Measurements from ENCODE around the gene DDX19B.
A peak's percentile ranks its signal among the peaks of the same experiment; 100 is the strongest.

The DDX19B gene

GRCh38 chr16:70364399-70364798 is 65.4 kb downstream of the DDX19B start:
- DNase-seq: no peak

DNA sequence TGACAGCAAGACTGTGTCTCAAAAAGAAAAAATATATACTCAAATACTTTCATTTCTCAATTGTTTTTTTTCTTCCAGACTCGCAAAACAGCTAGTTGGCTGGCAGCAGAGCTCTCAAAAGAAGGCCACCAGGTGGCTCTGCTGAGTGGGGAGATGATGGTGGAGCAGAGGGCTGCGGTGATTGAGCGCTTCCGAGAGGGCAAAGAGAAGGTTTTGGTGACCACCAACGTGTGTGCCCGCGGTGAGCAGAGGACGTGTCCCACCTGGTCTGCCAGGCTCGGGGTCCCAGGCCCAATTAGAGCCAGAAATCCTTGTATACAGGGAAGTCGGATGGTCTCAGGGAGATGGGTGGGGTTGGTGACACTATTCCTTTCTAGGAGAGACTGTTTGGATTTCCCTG is 71.2 kb downstream of the DDX19B start:
- peak; percentile 10 for DNase-seq

DNA sequence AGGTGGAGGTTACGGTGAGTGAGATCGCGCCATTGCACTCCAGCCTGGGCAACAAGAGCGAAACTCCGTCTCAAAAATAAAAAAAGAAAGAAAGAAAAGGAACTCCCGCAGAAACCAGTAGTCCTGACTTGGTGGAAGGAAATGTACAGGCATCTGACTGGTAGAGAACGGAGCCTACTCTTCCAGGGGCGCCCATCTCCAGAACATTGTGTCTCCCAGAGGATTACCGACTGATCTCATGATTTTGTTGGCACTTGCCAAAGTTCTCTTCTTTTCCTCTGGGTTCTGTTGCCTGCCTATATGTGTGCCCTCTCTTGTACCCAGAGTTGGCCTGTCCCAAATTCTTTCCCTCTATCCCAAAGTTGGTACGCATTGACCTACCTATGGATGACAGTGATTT is 71.9 kb downstream of the DDX19B start:
- DNase-seq: no peak

- DNase-seq: no peak
Observed at GRCh38 chr16:70372921-70373728, 74.1 kb downstream of the DDX19B start.

DNA sequence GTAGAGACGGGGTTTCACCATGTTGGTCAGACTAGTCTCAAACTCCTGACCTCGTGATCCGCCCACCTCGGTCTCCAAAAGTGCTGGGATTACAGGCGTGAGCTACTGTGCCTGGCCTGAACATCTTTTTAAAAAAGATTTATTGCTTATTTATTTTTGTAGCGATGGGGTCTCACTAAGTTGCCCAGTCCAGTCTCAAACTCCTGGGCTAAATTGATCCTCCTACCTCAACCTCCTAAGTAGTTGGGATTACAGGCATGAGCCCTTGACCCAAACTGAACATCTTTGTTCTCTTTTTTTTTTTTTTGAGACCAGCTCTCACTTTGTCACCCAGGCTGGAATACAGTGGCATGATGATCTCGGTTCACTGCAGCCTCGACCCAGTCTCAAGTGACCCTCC is 75.2 kb downstream of the DDX19B start:
- DNase-seq: no peak

DNA sequence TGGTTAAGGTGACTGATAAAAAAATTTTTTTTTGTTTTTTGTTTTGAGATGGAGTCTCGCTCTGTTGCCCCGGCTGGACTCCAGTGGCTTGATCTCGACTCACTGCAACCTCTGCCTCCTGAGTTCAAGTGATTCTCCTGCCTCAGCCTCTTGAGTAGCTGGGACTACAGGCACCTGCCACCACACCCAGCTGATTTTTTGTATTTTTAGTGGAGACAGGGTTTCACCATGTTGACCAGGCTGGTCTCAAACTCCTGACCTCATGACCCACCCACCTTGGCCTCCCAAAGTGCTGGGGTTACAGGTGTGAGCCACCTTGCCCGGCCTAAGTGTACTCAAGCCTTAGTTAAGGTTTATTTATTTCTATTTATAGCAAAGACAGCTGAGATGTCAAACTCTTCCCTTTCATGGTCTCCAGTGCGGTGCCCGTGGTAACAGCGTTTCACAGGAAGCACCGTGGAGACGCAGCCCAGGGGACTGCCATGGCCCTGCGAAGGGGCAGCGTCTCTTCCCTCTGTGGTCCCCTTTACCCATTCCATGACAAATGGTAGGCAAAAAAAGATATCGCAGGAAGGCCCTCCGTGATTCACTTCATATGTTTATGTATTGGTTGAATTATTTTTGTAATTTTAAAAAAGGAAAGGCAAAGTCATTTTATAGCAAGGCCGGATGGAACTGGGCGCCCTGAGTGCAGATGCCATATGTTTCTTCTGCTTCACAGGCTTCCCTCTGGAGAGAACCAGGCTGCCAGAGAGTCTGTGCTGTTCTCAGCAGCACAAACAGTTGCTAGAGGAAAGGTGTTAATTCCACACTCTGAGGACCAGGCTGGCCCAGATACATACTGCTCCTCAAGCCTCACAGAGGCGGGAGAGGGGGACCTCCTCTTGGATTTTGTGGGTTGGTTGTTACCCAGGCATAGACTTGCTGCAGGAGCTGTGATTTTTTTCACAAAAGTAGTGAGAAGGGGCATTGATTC is 76.9 kb downstream of the DDX19B start:
- DNase-seq: no peak

DNA sequence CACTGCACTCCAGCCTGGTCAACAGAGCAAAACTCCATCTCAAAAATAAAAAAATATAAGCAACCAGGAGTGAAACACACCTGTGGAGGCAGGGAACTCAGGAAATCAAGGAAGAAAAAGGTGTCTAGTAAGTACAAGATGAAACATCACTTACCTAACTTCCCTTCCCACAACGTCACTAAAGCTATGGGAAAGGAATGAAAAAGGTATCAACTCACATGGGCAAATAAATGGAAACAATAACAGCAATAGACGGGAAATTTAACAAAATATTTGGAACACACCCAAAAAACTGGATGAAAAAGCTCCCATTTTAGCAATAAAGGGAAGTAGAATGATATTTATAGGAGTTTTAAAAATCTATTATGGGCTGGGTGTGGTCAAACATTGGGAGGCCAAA is 78.8 kb downstream of the DDX19B start:
- peak; percentile 7 for DNase-seq

- no peak for DNase-seq
Observed at GRCh38 chr16:70378869-70379493, 80.0 kb downstream of the DDX19B start.

DNA sequence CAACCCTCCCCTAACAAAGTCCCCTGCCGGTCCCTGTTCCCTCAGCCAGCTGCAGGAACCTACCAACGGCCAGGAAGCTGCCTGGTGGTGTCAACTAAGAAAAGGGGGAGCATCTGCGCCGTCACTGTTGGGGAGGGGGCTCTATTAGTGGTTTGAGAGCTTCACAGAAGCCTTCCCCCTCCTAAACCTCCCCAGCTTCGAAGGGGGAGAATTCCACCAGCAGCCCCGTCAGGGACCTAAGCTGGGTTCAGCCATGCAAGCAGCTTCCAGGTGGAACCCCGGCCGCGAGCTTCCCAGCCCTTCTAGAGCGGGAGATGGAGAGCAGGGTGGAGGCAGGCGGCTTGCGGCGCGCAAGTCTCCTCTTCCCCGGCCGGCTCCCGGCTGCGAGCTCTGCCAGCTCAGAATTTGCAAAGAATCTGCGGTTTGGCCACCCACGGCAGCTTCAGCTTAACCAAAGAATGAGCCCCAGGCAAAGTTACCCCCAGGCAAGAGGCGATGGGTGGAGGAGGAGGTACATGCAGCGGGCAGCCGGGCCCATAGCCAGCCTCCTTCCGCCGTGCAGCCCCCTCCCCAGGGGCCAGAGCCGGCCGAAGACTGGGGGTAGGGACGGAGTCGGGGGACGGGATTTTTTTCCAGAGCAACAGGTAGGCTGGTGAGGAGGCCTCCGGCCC is 81.4 kb downstream of the DDX19B start:
- DNase-seq: peak; percentile 46

- peak; percentile 97 for DNase-seq
Observed at GRCh38 chr16:70380919-70381603, 82.1 kb downstream of the DDX19B start.

DNA sequence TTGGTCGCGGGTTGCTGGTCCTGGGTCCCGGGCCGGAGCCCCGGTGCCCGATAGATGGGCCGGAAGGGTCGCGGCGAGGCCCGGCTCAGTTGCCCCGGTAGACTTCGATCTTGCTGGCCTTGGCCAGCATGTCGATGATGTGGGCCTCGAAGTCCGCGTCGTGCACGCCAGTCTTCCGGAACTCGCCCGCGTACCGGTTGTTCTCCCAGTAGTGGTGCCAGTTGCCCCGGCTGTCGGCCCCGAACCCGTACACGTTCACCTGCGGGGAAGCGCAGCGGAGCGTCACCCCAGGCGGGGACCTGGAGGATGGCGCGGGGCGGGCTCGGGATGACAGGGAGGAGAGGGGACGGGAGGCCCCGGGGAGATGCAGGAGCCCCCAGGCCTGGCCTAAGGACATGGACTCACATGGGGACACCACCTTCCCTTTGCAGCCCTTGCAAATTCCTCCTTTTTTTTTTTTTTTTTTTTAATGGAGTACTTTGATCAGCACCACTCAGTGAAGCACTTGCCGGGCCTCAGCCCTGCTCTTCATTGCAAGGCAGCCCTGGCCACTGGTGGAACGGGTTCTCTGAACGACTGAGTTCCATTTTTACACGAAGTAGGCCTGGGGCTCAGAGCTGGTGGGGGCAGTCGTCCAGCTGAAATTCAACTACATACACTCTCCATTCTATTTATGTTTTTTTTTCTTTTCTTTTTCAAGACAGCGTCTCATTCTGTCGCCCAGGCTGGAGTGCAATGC is 82.8 kb downstream of the DDX19B start:
- no peak for DNase-seq

DNA sequence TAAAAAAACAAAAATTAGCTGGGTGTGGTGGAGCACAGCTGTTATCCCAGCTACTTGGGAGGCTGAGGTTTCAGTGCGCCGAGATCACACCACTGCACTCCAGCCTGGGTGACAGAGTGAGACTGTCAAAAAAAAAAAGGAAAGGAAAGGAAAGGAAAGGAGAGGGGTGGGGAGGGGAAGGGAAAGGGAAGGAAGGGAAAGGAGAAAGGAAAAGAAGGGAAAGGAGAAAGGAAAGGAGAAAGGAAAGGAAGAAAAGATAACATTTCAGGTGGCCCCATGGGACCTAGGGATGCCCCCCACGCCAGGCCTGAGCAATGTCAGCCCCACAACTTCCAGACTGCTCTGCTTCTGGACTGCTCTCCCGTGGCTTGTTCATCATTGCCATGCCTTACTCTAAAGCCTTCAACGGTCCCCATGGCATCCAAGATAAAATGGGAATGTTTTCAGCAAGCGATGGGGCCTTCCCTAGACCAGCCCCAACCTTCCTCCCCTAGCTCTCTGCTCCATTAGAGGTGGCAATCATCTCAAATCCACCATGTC is 84.5 kb downstream of the DDX19B start:
- DNase-seq: no peak
